NT2/D1 (cell line): Measurements from ENCODE around the gene RPL10.
"Not testable (repeated sequence)": the region's sequence is repeated elsewhere in the genome, so short reads cannot be mapped to it uniquely, and the experiment has no call there.

Experiments
- DNase-seq: peaks from one replicate; pipeline ENCODE4 v3.0.0-alpha.2; 2011; ENCODE audit warnings: low read depth, low spot score
- H3K27me3 ChIP-seq: 2 replicates; pipeline ENCODE4 v1.6.0; 2011; ENCODE audit warnings: mild to moderate bottlenecking; ENCODE audit not compliant: insufficient read length, insufficient read depth
- H3K36me3 ChIP-seq: 2 replicates; pipeline ENCODE4 v1.6.1; 2011; ENCODE audit warnings: mild to moderate bottlenecking, low read length, mixed read lengths; ENCODE audit not compliant: insufficient read depth, insufficient read length
- H3K4me1 ChIP-seq: 2 replicates; pipeline ENCODE4 v1.5.1; 2011; ENCODE audit not compliant: insufficient read depth, insufficient read length
- H3K4me3 ChIP-seq: 2 replicates; pipeline ENCODE4 v1.5.1; 2011; ENCODE audit warnings: low read depth; ENCODE audit not compliant: insufficient read length
- H3K9ac ChIP-seq: 2 replicates; pipeline ENCODE4 v1.6.0; 2011; ENCODE audit warnings: low read depth; ENCODE audit not compliant: insufficient read length
- H3K9me3 ChIP-seq: 2 replicates; pipeline ENCODE4 v1.5.1; 2011; ENCODE audit warnings: mild to moderate bottlenecking, low read length; ENCODE audit not compliant: insufficient read depth
- SUZ12 ChIP-seq: IDR thresholded peaks from 2 replicates; pipeline ENCODE4 v1.6.1; 2011; ENCODE audit not compliant: insufficient read length, insufficient read depth; ENCODE audit errors: extremely low read depth
- YY1 ChIP-seq: IDR thresholded peaks from 2 replicates; pipeline ENCODE4 v1.6.1; 2011; ENCODE audit not compliant: insufficient read length, insufficient read depth
- ZNF274 ChIP-seq: IDR thresholded peaks from 2 replicates; pipeline ENCODE4 v1.6.1; 2011; ENCODE audit warnings: mild to moderate bottlenecking, low read depth, low read length

The RPL10 gene

DNA sequence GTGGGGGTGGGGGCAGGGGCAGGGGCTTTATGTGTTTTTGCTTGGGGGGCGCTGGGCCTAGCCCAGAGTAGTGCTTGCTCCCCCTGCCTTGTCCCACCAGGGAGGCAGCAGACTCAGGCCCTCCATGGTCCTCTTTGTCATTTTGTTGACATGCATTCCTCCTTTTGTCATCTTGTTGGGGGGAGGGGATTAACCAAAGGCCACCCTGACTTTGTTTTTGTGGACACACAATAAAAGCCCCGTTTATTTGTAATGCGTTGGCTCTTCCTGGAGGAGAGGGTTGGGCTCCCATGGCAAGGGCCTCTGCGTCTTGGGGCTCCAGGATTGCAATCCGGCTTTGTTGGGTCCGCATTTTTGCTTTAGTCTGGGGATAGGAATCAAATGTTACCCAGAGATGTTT is 16.9 kb upstream of the RPL10 start:
- peaks cover 2% of the 10 kb centered on the region for H3K4me1 ChIP-seq
- H3K36me3 ChIP-seq, result peaks cover 14% of the 10 kb centered on the region
- no peak overlapping the region for H3K4me3 ChIP-seq
- H3K27me3 ChIP-seq, result no peaks in the 10 kb centered on the region
- no peak for DNase-seq
- TF ChIP-seq SUZ12, result no peak
- no peak for TF ChIP-seq ZNF274
- no peak for TF ChIP-seq YY1
- H3K9me3 ChIP-seq, result no peaks in the 10 kb centered on the region
- H3K9ac ChIP-seq, result no peak overlapping the region

- Histone ChIP-seq H3K4me3 (no peak overlapping the region), H3K27me3 (no peaks in the 10 kb centered on the region), H3K36me3 (peaks cover 14% of the 10 kb centered on the region), H3K9ac (no peak overlapping the region), H3K9me3 (no peaks in the 10 kb centered on the region), H3K4me1 (peaks cover 2% of the 10 kb centered on the region)
- TF ChIP-seq ZNF274 (no peak), YY1 (no peak), SUZ12 (no peak)
- no peak for DNase-seq
These were observed 15.6 kb upstream of the RPL10 start for GRCh38 chrX:154382483-154383069.

GRCh38 chrX:154383359-154384283 is 14.6 kb upstream of the RPL10 start:
- TF ChIP-seq YY1, result no peak
- no peak for TF ChIP-seq SUZ12
- Histone ChIP-seq H3K36me3 (peaks cover 14% of the 10 kb centered on the region), H3K27me3 (no peaks in the 10 kb centered on the region), H3K9me3 (no peaks in the 10 kb centered on the region), H3K4me1 (peaks cover 2% of the 10 kb centered on the region), H3K4me3 (no peak overlapping the region), H3K9ac (no peak overlapping the region)
- DNase-seq, result no peak

DNA sequence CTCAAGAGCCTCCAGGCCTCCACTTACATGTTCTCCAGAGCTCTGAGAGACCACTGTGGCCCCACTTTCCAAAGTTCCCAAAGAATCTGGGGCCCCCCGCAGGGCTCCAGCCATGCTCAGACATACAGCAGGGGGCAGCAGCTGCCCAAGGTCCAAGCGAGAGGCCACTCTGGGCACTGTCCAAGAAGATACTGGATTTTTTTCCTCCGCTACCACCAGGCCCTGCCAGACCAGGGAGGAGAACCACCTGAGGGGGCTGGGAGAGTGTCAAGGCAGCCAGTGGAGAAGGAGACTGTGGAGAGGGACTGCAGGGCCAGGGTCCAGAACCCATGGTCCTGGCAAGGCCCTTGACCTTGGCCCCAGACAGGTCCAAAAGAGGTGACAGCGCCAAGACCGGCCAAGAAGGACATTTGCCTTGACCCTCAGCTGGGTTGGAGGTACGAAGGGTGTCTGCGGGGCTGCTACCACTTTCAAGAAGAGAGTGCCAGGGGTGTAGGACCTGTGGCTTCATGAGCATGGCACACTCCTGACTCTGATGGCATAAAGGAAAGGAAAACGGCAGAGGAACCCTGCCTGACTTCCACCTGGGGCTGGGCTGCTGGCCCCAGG is 13.8 kb upstream of the RPL10 start:
- Histone ChIP-seq H3K9ac (no peak overlapping the region), H3K4me3 (no peak overlapping the region), H3K27me3 (no peaks in the 10 kb centered on the region), H3K4me1 (peaks cover 2% of the 10 kb centered on the region), H3K36me3 (peaks cover 14% of the 10 kb centered on the region), H3K9me3 (no peaks in the 10 kb centered on the region)
- no peak for TF ChIP-seq ZNF274
- no peak for TF ChIP-seq SUZ12
- no peak for TF ChIP-seq YY1
- DNase-seq, result no peak

GRCh38 chrX:154388094-154388493 is 10.1 kb upstream of the RPL10 start:
- not testable (repeated sequence) for DNase-seq, H3K27me3 ChIP-seq, H3K9ac ChIP-seq, H3K4me1 ChIP-seq, H3K9me3 ChIP-seq, H3K36me3 ChIP-seq, H3K4me3 ChIP-seq

DNA sequence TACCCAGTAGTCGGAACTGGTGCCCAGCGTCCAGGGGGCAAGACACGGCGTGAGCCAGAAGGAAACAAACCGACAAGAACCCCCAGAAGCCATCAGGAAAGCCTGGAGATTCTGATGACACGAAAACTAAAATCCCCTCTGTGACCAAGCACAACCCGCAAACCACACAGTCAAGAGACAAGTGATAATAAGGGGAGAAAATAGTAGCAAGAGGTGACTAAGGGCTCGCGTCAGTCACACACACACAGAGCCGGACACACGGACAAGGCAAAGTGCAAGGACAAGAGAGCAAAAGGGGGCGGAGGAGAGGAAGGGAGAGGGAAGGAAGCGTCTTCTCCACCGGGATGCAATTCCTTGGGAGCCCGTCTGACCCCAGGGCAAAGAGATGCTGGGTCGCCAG is 9.5 kb upstream of the RPL10 start:
- not testable (repeated sequence) for H3K36me3 ChIP-seq, H3K4me3 ChIP-seq, H3K9me3 ChIP-seq, H3K4me1 ChIP-seq, H3K9ac ChIP-seq, DNase-seq, H3K27me3 ChIP-seq

- not testable (repeated sequence) for DNase-seq, H3K27me3 ChIP-seq, H3K9ac ChIP-seq, H3K4me3 ChIP-seq, H3K9me3 ChIP-seq, H3K4me1 ChIP-seq, H3K36me3 ChIP-seq
These were observed 8.1 kb upstream of the RPL10 start for GRCh38 chrX:154389812-154390747.

DNA sequence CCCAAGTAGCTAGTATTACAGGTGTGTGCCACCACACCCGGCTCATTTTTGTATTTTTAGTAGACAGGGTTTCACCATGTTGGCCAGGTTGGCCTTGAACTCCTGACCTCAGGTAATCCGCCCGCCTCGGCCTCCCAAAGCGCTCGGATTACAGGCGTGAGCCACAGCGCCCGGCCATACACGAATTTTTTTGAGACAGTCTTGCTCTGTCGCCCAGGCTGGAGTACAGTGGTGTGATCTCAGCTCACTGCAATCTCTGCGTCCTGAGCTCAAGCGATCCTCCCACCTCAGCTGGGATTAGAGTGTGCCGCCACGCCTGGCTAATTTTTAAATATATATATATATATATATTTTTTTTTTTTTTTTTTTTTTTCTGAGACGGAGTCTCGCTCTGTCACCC is 1.8 kb upstream of the RPL10 start:
- not testable (repeated sequence) for H3K4me3 ChIP-seq, H3K27me3 ChIP-seq, H3K9me3 ChIP-seq, H3K9ac ChIP-seq, DNase-seq, H3K4me1 ChIP-seq
- peaks cover 27% of the 10 kb centered on the region for H3K36me3 ChIP-seq
